H9 (cell line): Measurements from ENCODE around the gene EDAR. TPM values are rescaled to one million over a fixed set of nuclear protein-coding genes. Genes with fewer than 3 reads are reported as not detected.

ENCODE experiments used
- DNase-seq: peaks from one replicate; pipeline ENCODE4 v3.0.0-alpha.2; 2017
- H2AFZ ChIP-seq: one replicate; pipeline ENCODE4 v1.6.1; 2013; ENCODE audit warnings: mild to moderate bottlenecking, low read length, control low read depth, moderate library complexity
- H2AK5ac ChIP-seq: 2 replicates; pipeline ENCODE4 v1.6.1; 2013; ENCODE audit warnings: low read length, control low read depth, mixed read lengths; ENCODE audit not compliant: insufficient read length
- H2BK120ac ChIP-seq: one replicate; pipeline ENCODE4 v1.6.1; 2013; ENCODE audit warnings: low read depth, mild to moderate bottlenecking, low read length, control low read depth, inconsistent platforms; ENCODE audit not compliant: poor library complexity, severe bottlenecking
- H2BK12ac ChIP-seq: 2 replicates; pipeline ENCODE4 v1.6.1; 2013; ENCODE audit warnings: low read length, control low read depth, mixed read lengths, low read depth; ENCODE audit not compliant: insufficient read length
- H2BK15ac ChIP-seq: 2 replicates; pipeline ENCODE4 v1.6.1; 2013; ENCODE audit warnings: low read depth, low read length, control low read depth
- H2BK20ac ChIP-seq: one replicate; pipeline ENCODE4 v1.6.1; 2013; ENCODE audit warnings: low read depth, mild to moderate bottlenecking, low read length, control low read depth, inconsistent platforms; ENCODE audit not compliant: poor library complexity, severe bottlenecking
- H2BK5ac ChIP-seq: 2 replicates; pipeline ENCODE4 v1.6.1; 2013; ENCODE audit warnings: low read length, control low read depth, mixed read lengths; ENCODE audit not compliant: insufficient read length
- H3K14ac ChIP-seq: 2 replicates; pipeline ENCODE4 v1.6.1; 2013; ENCODE audit warnings: low read length, control low read depth; ENCODE audit not compliant: insufficient read depth
- H3K18ac ChIP-seq: 2 replicates; pipeline ENCODE4 v1.6.1; 2013; ENCODE audit warnings: low read depth, mild to moderate bottlenecking, mixed read lengths, low read length, control low read depth; ENCODE audit not compliant: insufficient read length
- H3K23ac ChIP-seq: 2 replicates; pipeline ENCODE4 v1.6.1; 2013; ENCODE audit warnings: low read length, control low read depth, mixed read lengths, low read depth; ENCODE audit not compliant: insufficient read length
- H3K23me2 ChIP-seq: 2 replicates; pipeline ENCODE4 v1.6.1; 2013; ENCODE audit warnings: low read depth, mild to moderate bottlenecking, mixed read lengths, low read length, control low read depth; ENCODE audit not compliant: insufficient read length, poor library complexity, severe bottlenecking
- H3K27ac ChIP-seq: 2 replicates; pipeline ENCODE4 v1.5.1; 2013; ENCODE audit warnings: low read length, control low read depth, mixed read lengths, low read depth; ENCODE audit not compliant: insufficient read length
- H3K27me3 ChIP-seq: 2 replicates; pipeline ENCODE4 v1.6.1; 2013; ENCODE audit warnings: low read length, control low read depth, inconsistent platforms; ENCODE audit not compliant: insufficient read depth
- H3K4ac ChIP-seq: 2 replicates; pipeline ENCODE4 v1.6.1; 2013; ENCODE audit warnings: low read depth, mild to moderate bottlenecking, control low read depth, inconsistent platforms, low read length, moderate library complexity
- H3K4me1 ChIP-seq: 2 replicates; pipeline ENCODE4 v1.6.1; 2013; ENCODE audit warnings: low read length, control low read depth, inconsistent platforms; ENCODE audit not compliant: insufficient read depth
- H3K4me2 ChIP-seq: 2 replicates; pipeline ENCODE4 v1.6.1; 2013; ENCODE audit warnings: low read length, control low read depth, mixed read lengths; ENCODE audit not compliant: insufficient read length, insufficient read depth
- H3K56ac ChIP-seq: 2 replicates; pipeline ENCODE4 v1.6.1; 2013; ENCODE audit warnings: low read depth, mild to moderate bottlenecking, mixed read lengths, low read length, control low read depth; ENCODE audit not compliant: insufficient read length
- H3K79me1 ChIP-seq: 2 replicates; pipeline ENCODE4 v1.6.1; 2013; ENCODE audit warnings: low read depth, mild to moderate bottlenecking, moderate library complexity, low read length, control low read depth, inconsistent platforms; ENCODE audit not compliant: insufficient read depth, poor library complexity, severe bottlenecking
- H3K79me2 ChIP-seq: 2 replicates; pipeline ENCODE4 v1.6.1; 2013; ENCODE audit warnings: low read length, control low read depth, inconsistent platforms; ENCODE audit not compliant: insufficient read depth
- H3K9ac ChIP-seq: 2 replicates; pipeline ENCODE4 v1.6.1; 2013; ENCODE audit warnings: low read length, control low read depth, mixed read lengths; ENCODE audit not compliant: insufficient read length; ENCODE audit errors: extremely low read depth
- H3K9me3 ChIP-seq: one replicate; pipeline ENCODE4 v1.6.1; 2013; ENCODE audit warnings: low read depth, low read length, inconsistent platforms; ENCODE audit not compliant: control insufficient read depth
- H3T11ph ChIP-seq: one replicate; pipeline ENCODE4 v1.6.1; 2013; ENCODE audit warnings: mild to moderate bottlenecking, low read length, control low read depth, inconsistent platforms
- H4K20me1 ChIP-seq: one replicate; pipeline ENCODE4 v1.6.1; 2013; ENCODE audit not compliant: control insufficient read depth, insufficient read length, insufficient read depth
- H4K5ac ChIP-seq: 2 replicates; pipeline ENCODE4 v1.6.1; 2013; ENCODE audit warnings: low read depth, mild to moderate bottlenecking, mixed read lengths, low read length, control low read depth; ENCODE audit not compliant: insufficient read length
- H4K8ac ChIP-seq: replicated peaks from 2 replicates; pipeline ENCODE4 v1.6.1; 2013; ENCODE audit warnings: low read length, control low read depth, mixed read lengths, low read depth; ENCODE audit not compliant: insufficient read length
- H4K91ac ChIP-seq: 2 replicates; pipeline ENCODE4 v1.6.1; 2013; ENCODE audit warnings: low read depth, mild to moderate bottlenecking, moderate library complexity, mixed read lengths, low read length, control low read depth; ENCODE audit not compliant: insufficient read length
- H3K27ac Mint-ChIP-seq, 3 experiments: 2 replicates in 2 of 3; 3 replicates in 1 of 3; pipeline ENCODE4 v1.8.0; 2020 to 2021; ENCODE audit warnings: mixed read lengths in 3 of 3, mild to moderate bottlenecking in 1 of 3, moderate library complexity in 1 of 3
- H3K27me3 Mint-ChIP-seq: 2 replicates; pipeline ENCODE4 v1.8.0; 2021; ENCODE audit warnings: low read depth, mild to moderate bottlenecking, moderate library complexity, mixed read lengths
- H3K36me3 Mint-ChIP-seq, 3 experiments: 2 replicates in 2 of 3; 3 replicates in 1 of 3; pipeline ENCODE4 v1.8.0; 2020 to 2021; ENCODE audit warnings: low read depth in 3 of 3, mixed read lengths in 3 of 3; ENCODE audit not compliant: insufficient read depth in 1 of 3
- H3K4me1 Mint-ChIP-seq, 2 experiments: 2 replicates each; pipeline ENCODE4 v1.8.0; 2020; ENCODE audit warnings: mixed read lengths in 2 of 2
- H3K4me3 Mint-ChIP-seq, 2 experiments: 2 replicates in 1 of 2; 3 replicates in 1 of 2; pipeline ENCODE4 v1.8.0; 2020 to 2021; ENCODE audit warnings: mild to moderate bottlenecking in 2 of 2, mixed read lengths in 2 of 2, moderate library complexity in 1 of 2
- H3K9me3 Mint-ChIP-seq, 2 experiments: 2 replicates in 1 of 2; 3 replicates in 1 of 2; pipeline ENCODE4 v1.8.0; 2020; ENCODE audit warnings: mild to moderate bottlenecking in 2 of 2, mixed read lengths in 2 of 2, moderate library complexity in 1 of 2
- WGBS: extraction: QIAGEN DNeasy Blood & Tissue Kit; methylation state at CpG from one replicate; pipeline ENCODE4 v1.1.7; 2013; ENCODE audit warnings: missing lambda C conversion rate, low lambda C conversion rate, mixed read lengths; ENCODE audit not compliant: insufficient read length; ENCODE audit errors: extremely low coverage; 5-methylcytosine and 5-hydroxymethylcytosine counted together
- total RNA-seq: library from RNA; stranded (reverse); gene quantifications from 2 replicates; pipeline ENCODE4 v1.2.1, GENCODE V29; 2021
- TF ChIP-seq, protein P1 (sequence below): fragments of 200-600 bp; sonication (generic); conservative IDR thresholded peaks from 3 replicates; pipeline ENCODE4 v1.8.0; 2021; ENCODE audit warnings: antibody characterized with exemption, mild to moderate bottlenecking

EDAR gene
- total RNA-seq, 1 experiment from 2014 or later = not detected

GRCh38 chr2:108956375-108956774, 32.6 kb downstream of the EDAR start:
- H3T11ph ChIP-seq = no peak overlapping the region

More at GRCh38 chr2:108956375-108956774, 32.6 kb downstream of the EDAR start:
- H3K56ac ChIP-seq = no peak overlapping the region
- no peak overlapping the region for H3K18ac ChIP-seq
- no peak overlapping the region for H2BK15ac ChIP-seq
- no peak overlapping the region for H2AK5ac ChIP-seq
- H3K79me1 ChIP-seq = no peaks in the 10 kb centered on the region
- H4K8ac ChIP-seq = no peak overlapping the region
- no peak overlapping the region for H2BK20ac ChIP-seq
- no peak overlapping the region for H4K91ac ChIP-seq
- no peak overlapping the region for H3K9ac ChIP-seq
- no peak overlapping the region for H3K4ac ChIP-seq
- DNase-seq = no peak
- Mint-ChIP-seq H3K36me3 (no peaks in the 10 kb centered on the region), H3K27me3 (no peaks in the 10 kb centered on the region; the same call in none of the 2 replicates), H3K4me3 (no peak overlapping the region), H3K9me3 (peaks cover 3 to 6% of the 10 kb centered on the region in 2 experiments; a peak in 2 of 5 replicates), H3K4me1 (peaks cover 15 to 17% of the 10 kb centered on the region in 2 experiments), H3K27ac (no peak overlapping the region)
- no peak overlapping the region for H3K23ac ChIP-seq
- TF ChIP-seq, protein P1, sequence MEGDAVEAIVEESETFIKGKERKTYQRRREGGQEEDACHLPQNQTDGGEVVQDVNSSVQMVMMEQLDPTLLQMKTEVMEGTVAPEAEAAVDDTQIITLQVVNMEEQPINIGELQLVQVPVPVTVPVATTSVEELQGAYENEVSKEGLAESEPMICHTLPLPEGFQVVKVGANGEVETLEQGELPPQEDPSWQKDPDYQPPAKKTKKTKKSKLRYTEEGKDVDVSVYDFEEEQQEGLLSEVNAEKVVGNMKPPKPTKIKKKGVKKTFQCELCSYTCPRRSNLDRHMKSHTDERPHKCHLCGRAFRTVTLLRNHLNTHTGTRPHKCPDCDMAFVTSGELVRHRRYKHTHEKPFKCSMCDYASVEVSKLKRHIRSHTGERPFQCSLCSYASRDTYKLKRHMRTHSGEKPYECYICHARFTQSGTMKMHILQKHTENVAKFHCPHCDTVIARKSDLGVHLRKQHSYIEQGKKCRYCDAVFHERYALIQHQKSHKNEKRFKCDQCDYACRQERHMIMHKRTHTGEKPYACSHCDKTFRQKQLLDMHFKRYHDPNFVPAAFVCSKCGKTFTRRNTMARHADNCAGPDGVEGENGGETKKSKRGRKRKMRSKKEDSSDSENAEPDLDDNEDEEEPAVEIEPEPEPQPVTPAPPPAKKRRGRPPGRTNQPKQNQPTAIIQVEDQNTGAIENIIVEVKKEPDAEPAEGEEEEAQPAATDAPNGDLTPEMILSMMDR = no peak
- H2AFZ ChIP-seq = no peak overlapping the region
- no peaks in the 10 kb centered on the region for H3K9me3 ChIP-seq
- H3K4me2 ChIP-seq = no peak overlapping the region
- H3K4me1 ChIP-seq = no peaks in the 10 kb centered on the region
- no peak overlapping the region for H2BK12ac ChIP-seq
- H3K27ac ChIP-seq = no peak overlapping the region
- no peak overlapping the region for H2BK5ac ChIP-seq
- H4K20me1 ChIP-seq = no peaks in the 10 kb centered on the region
- H3K23me2 ChIP-seq = no peaks in the 10 kb centered on the region
- no peak overlapping the region for H4K5ac ChIP-seq
- H3K79me2 ChIP-seq = no peaks in the 10 kb centered on the region
- H3K27me3 ChIP-seq = no peaks in the 10 kb centered on the region
- no peak overlapping the region for H3K14ac ChIP-seq
- H2BK120ac ChIP-seq = no peak overlapping the region
- WGBS = no CpG with 5 or more reads among the region's 2 CpGs
